CD4-positive, CD25-positive, alpha-beta regulatory T cell (primary cell): ENCODE data around the gene CANT1. TPM values are rescaled to one million over a fixed set of nuclear protein-coding genes. Genes with fewer than 3 reads are reported as not detected.
A peak's percentile ranks its signal among the peaks of the same experiment; 100 is the strongest.
"Not testable (repeated sequence)": the region's sequence is repeated elsewhere in the genome, so short reads cannot be mapped to it uniquely, and the experiment has no call there.

ENCODE experiments used
- ATAC-seq, 2 donors: fragments of 150-1000 bp; cut with Tn5 transposase; one replicate each; pipeline ENCODE4 v1.10.0; 2021; ENCODE audit warnings: low read depth in 2 of 2, moderate number of reproducible peaks in 2 of 2, moderate library complexity in 1 of 2
- DNase-seq, 3 donors: peaks; one replicate each; pipeline versions ENCODE4 v3.0.0 to v3.0.0-alpha.2; 2012 to 2022; ENCODE audit warnings: mixed read lengths in 1 of 3
- H3K27ac ChIP-seq: one replicate; pipeline ENCODE4 v1.7.0; 2013; ENCODE audit warnings: mild to moderate bottlenecking, low read length; ENCODE audit not compliant: insufficient read depth, poor library complexity, severe bottlenecking
- H3K27me3 ChIP-seq: one replicate; pipeline ENCODE4 v1.7.0; 2013; ENCODE audit warnings: low read length; ENCODE audit not compliant: control insufficient read depth, insufficient read depth
- H3K36me3 ChIP-seq: one replicate; pipeline ENCODE4 v1.7.0; 2013; ENCODE audit warnings: mild to moderate bottlenecking, low read length, moderate library complexity; ENCODE audit not compliant: control insufficient read depth, insufficient read depth
- H3K4me1 ChIP-seq: 2 replicates; pipeline ENCODE4 v1.7.0; 2013; ENCODE audit warnings: mild to moderate bottlenecking, low read length; ENCODE audit not compliant: insufficient read depth, control insufficient read depth, poor library complexity, severe bottlenecking
- H3K4me3 ChIP-seq: one replicate; pipeline ENCODE4 v1.7.0; 2013; ENCODE audit warnings: low read depth, mild to moderate bottlenecking, low read length, moderate library complexity
- H3K9me3 ChIP-seq, 2 experiments: 1 replicate in 1 of 2; 2 replicates in 1 of 2; pipeline ENCODE4 v1.7.0; 2013; ENCODE audit warnings: low read length in 2 of 2, mild to moderate bottlenecking in 1 of 2, moderate library complexity in 1 of 2; ENCODE audit not compliant: control insufficient read depth in 2 of 2
- H3K27ac Mint-ChIP-seq, 3 donors: one replicate each; pipeline ENCODE4 v1.8.0; 2020 to 2022; ENCODE audit warnings: mild to moderate bottlenecking in 3 of 3, mixed read lengths in 3 of 3, moderate library complexity in 2 of 3
- H3K27me3 Mint-ChIP-seq: one replicate; pipeline ENCODE4 v1.8.0; 2022; ENCODE audit warnings: mild to moderate bottlenecking, mixed read lengths
- H3K36me3 Mint-ChIP-seq: one replicate; pipeline ENCODE4 v1.8.0; 2020; ENCODE audit warnings: mixed read lengths
- H3K4me1 Mint-ChIP-seq, 4 donors: one replicate each; pipeline ENCODE4 v1.8.0; 2020 to 2022; ENCODE audit warnings: mixed read lengths in 4 of 4, mild to moderate bottlenecking in 1 of 4
- H3K4me3 Mint-ChIP-seq, 4 donors: one replicate each; pipeline ENCODE4 v1.8.0; 2020 to 2022; ENCODE audit warnings: mild to moderate bottlenecking in 4 of 4, mixed read lengths in 4 of 4, moderate library complexity in 3 of 4
- H3K9me3 Mint-ChIP-seq, 7 donors: one replicate each; pipeline ENCODE4 v1.8.0; 2020 to 2022; ENCODE audit warnings: mixed read lengths in 7 of 7, mild to moderate bottlenecking in 3 of 7, moderate library complexity in 2 of 7
- polyA plus RNA-seq, 4 donors: library from polyadenylated mRNA; unstranded; fragments of 300-500 nt; fragmentation: Illumina TruSeq; gene quantifications; one replicate each; pipeline ENCODE4 v1.2.3, GENCODE V29; 2021
- total RNA-seq: library from RNA; stranded (reverse); gene quantifications from one replicate; pipeline ENCODE4 v1.2.3, GENCODE V29; 2022

The CANT1 gene
- total and polyA plus RNA-seq, 5 donors from 2014 or later: 8.5 to 49.6 (median 9.9) TPM

GRCh38 chr17:78969865-78970264 is 39.7 kb downstream of the CANT1 start:
- no peak for ATAC-seq
- Histone ChIP-seq H3K9me3 (no peaks in the 10 kb centered on the region), H3K4me3 (no peak overlapping the region), H3K27ac (no peak overlapping the region), H3K36me3 (no peaks in the 10 kb centered on the region), H3K27me3 (no peaks in the 10 kb centered on the region), H3K4me1 (peaks cover 7% of the 10 kb centered on the region)
- Mint-ChIP-seq H3K4me3 (no peak overlapping the region), H3K27ac (no peak overlapping the region), H3K4me1 (peaks cover 0 to 10% (median 5%) of the 10 kb centered on the region in 4 donors), H3K9me3 (no peaks in the 10 kb centered on the region), H3K36me3 (peaks cover 5% of the 10 kb centered on the region), H3K27me3 (no peaks in the 10 kb centered on the region)
- no peak for DNase-seq

DNA sequence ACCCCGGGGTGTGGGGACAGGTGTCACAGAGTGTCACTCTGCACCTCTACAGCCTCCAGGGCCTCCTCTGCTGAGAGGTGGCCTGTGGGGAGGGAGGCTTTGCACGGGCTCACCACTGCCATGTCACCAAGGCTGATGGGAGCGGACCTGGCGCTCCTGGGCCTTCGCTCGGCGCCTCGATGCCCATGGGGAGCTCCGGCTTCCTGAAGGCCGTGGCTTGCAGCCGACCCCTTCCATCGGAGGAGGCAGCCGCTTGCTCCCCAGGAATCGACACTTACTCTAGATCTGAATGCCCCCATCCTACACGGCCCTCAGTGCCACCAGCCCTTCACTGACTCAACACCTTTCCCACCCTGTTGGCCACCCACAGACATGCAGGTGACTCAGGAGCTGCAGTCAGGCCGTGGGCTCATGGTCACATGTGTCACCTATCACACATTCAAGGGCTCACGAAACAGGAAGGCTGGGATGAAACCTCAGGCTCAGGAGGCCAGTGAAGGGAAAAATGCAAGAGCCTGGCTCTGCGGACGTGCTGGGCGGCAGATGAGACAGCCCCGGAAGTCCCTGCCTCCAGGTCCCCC is 41.7 kb downstream of the CANT1 start:
- Mint-ChIP-seq H3K9me3 (no peaks in the 10 kb centered on the region), H3K27ac (no peak overlapping the region), H3K4me1 (peaks cover 0 to 10% (median 5%) of the 10 kb centered on the region in 4 donors), H3K4me3 (no peak overlapping the region), H3K27me3 (no peaks in the 10 kb centered on the region), H3K36me3 (peaks cover 5% of the 10 kb centered on the region)
- Histone ChIP-seq H3K4me3 (no peak overlapping the region), H3K27me3 (no peaks in the 10 kb centered on the region), H3K36me3 (no peaks in the 10 kb centered on the region), H3K9me3 (no peaks in the 10 kb centered on the region), H3K4me1 (peaks cover 7% of the 10 kb centered on the region), H3K27ac (no peak overlapping the region)
- no peak for ATAC-seq
- DNase-seq: no peak

- H3K4me1 ChIP-seq: peaks cover 7% of the 10 kb centered on the region
- DNase-seq: no peak
- Mint-ChIP-seq H3K27ac (no peak overlapping the region), H3K36me3 (peaks cover 5% of the 10 kb centered on the region), H3K4me1 (peaks cover 0 to 10% (median 5%) of the 10 kb centered on the region in 4 donors), H3K27me3 (no peaks in the 10 kb centered on the region), H3K9me3 (no peaks in the 10 kb centered on the region), H3K4me3 (no peak overlapping the region)
- H3K4me3 ChIP-seq: no peak overlapping the region
- H3K9me3 ChIP-seq: no peaks in the 10 kb centered on the region
- no peak for ATAC-seq
- no peaks in the 10 kb centered on the region for H3K36me3 ChIP-seq
- no peak overlapping the region for H3K27ac ChIP-seq
- H3K27me3 ChIP-seq: no peaks in the 10 kb centered on the region
These were observed 42.5 kb downstream of the CANT1 start for GRCh38 chr17:78966910-78967600.

DNA sequence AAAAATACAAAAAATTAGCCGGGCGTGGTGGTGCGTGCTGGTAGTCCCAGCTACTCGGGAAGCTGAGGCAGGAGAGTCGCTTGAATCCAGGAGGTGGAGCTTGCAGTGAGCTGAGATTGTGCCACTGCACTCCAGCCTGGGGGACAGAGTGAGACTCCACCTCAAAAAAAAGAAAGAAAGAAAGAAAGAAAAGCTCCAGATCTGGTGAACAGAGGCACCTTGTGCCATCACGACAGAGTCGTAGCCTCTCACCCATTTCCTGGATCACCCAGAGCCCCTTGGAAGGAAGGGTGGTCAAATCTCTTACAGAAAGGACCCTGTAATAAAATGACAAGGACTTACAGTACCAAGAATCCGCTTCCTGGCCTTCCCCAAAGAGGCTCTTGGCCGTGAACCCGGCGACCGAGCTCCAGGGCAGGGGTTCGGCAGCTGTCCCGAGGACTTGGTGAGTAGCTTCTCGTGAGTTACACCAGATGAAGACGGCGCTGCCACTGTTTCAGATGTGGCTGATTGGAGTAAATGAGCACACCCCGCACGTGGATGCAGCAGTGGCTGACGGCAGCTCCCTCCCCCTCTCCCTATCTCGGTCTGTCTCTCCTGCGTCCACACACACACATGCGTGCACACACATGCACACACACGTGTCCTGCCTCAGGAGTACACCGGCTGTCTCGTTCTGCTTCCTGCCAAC is 43.3 kb downstream of the CANT1 start:
- H3K4me3 Mint-ChIP-seq: no peak overlapping the region
- peaks cover 2% of the 10 kb centered on the region for H3K4me1 ChIP-seq
- H3K27ac Mint-ChIP-seq: no peak overlapping the region
- no peaks in the 10 kb centered on the region for H3K36me3 ChIP-seq
- no peak overlapping the region for H3K4me3 ChIP-seq
- no peaks in the 10 kb centered on the region for H3K27me3 ChIP-seq
- H3K9me3 Mint-ChIP-seq: no peaks in the 10 kb centered on the region
- peaks cover 3% of the 10 kb centered on the region for H3K36me3 Mint-ChIP-seq
- no peak overlapping the region for H3K27ac ChIP-seq
- H3K4me1 Mint-ChIP-seq: peaks cover 0 to 6% (median 3%) of the 10 kb centered on the region in 4 donors
- H3K27me3 Mint-ChIP-seq: no peaks in the 10 kb centered on the region
- no peaks in the 10 kb centered on the region for H3K9me3 ChIP-seq
- no peak for DNase-seq
- no peak for ATAC-seq

DNA sequence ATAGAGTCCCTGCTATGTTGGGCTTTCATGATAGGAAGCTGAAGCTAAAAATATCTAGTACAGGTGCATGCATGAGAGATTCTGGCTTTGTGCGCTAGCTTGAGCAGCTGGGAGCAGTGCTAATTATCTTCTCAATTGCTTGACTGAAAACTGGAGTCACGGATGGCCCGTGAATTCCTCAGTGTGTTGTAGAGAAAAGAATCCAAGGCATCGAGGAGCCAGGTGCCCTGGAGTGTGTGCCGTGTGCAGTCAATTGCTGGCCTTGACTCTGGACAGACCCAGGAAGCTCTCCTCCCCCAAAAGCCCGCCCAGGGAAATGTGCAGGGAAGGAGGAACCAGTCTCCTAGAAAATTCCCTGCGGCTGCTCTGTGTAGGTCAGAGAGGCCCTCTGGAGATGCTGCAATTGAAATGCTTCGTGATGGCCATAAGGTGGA is 44.1 kb downstream of the CANT1 start:
- no peak for ATAC-seq
- no peaks in the 10 kb centered on the region for H3K9me3 Mint-ChIP-seq
- no peak overlapping the region for H3K27ac ChIP-seq
- H3K27me3 ChIP-seq: no peaks in the 10 kb centered on the region
- H3K4me3 ChIP-seq: no peak overlapping the region
- no peaks in the 10 kb centered on the region for H3K36me3 ChIP-seq
- no peaks in the 10 kb centered on the region for H3K4me1 ChIP-seq
- no peak overlapping the region for H3K4me3 Mint-ChIP-seq
- H3K9me3 ChIP-seq: no peaks in the 10 kb centered on the region
- no peaks in the 10 kb centered on the region for H3K27me3 Mint-ChIP-seq
- no peak for DNase-seq
- H3K36me3 Mint-ChIP-seq: no peaks in the 10 kb centered on the region
- H3K4me1 Mint-ChIP-seq: no peaks in the 10 kb centered on the region
- H3K27ac Mint-ChIP-seq: peak overlapping the region in 1 of 3 donors; percentile 67

DNA sequence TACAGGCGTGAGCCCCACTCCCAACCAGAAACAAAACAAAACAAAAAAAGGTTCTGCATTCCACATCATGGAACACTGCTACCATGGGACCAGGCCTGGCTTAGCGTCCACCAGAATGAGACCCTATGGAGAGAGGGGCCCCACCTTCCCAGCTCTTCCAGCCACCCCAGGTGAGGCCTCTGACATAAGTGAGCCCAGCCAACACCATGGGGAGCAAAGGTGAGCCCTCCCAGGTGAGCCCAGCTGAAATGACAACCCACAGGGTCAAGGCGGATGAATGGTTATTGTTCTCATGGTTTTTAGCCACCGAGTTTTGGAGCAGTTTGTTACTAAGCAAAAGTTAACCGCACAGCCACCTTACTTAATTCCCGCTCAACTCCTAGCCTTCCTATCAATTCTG is 46.2 kb downstream of the CANT1 start:
- ATAC-seq: no peak
- no peak overlapping the region for H3K4me3 ChIP-seq
- H3K27ac Mint-ChIP-seq: no peak overlapping the region
- no peak for DNase-seq
- no peaks in the 10 kb centered on the region for H3K36me3 ChIP-seq
- H3K27ac ChIP-seq: no peak overlapping the region
- H3K27me3 Mint-ChIP-seq: no peaks in the 10 kb centered on the region
- no peaks in the 10 kb centered on the region for H3K9me3 Mint-ChIP-seq
- H3K4me1 Mint-ChIP-seq: no peaks in the 10 kb centered on the region
- no peaks in the 10 kb centered on the region for H3K27me3 ChIP-seq
- H3K36me3 Mint-ChIP-seq: no peaks in the 10 kb centered on the region
- no peaks in the 10 kb centered on the region for H3K9me3 ChIP-seq
- no peak overlapping the region for H3K4me3 Mint-ChIP-seq
- no peaks in the 10 kb centered on the region for H3K4me1 ChIP-seq

- H3K4me3 ChIP-seq, H3K27me3 ChIP-seq, H3K4me3 Mint-ChIP-seq, H3K4me1 Mint-ChIP-seq, H3K9me3 ChIP-seq, H3K4me1 ChIP-seq, H3K36me3 Mint-ChIP-seq, DNase-seq, H3K36me3 ChIP-seq, H3K27ac ChIP-seq, H3K27ac Mint-ChIP-seq, H3K27me3 Mint-ChIP-seq, ATAC-seq, H3K9me3 Mint-ChIP-seq: not testable (repeated sequence)
These were observed 46.6 kb downstream of the CANT1 start for GRCh38 chr17:78962984-78963348.
